GM12878 (cell line): ENCODE data around the gene PTPN22. TPM values are rescaled to one million over a fixed set of nuclear protein-coding genes. Genes with fewer than 3 reads are reported as not detected.

ENCODE experiments used
- BHLHE40 ChIP-seq, 2 experiments: fragments of 450-650 bp in 1 of 2; IDR thresholded peaks; 2 replicates each; pipeline ENCODE4 v1.6.1; 2011 to 2017; ENCODE audit warnings: low read depth in 2 of 2, borderline replicate concordance in 1 of 2, improper control_type of control experiment in 1 of 2, low read length in 1 of 2, mild to moderate bottlenecking in 1 of 2
- NKRF ChIP-seq: fragments of 450-650 bp; conservative IDR thresholded peaks from 2 replicates; pipeline ENCODE4 v1.6.1; 2017; ENCODE audit warnings: mild to moderate bottlenecking, moderate library complexity
- SKIL ChIP-seq: fragments of 450-650 bp; IDR thresholded peaks from 2 replicates; pipeline ENCODE4 v1.6.1; 2017; ENCODE audit warnings: mild to moderate bottlenecking, low read depth, inconsistent platforms; ENCODE audit not compliant: poor library complexity, severe bottlenecking
- SREBF1 ChIP-seq: IDR thresholded peaks from 2 replicates; pipeline ENCODE4 v1.6.1; 2012; ENCODE audit warnings: mild to moderate bottlenecking, low read length
- TARDBP ChIP-seq: IDR thresholded peaks from 2 replicates; pipeline ENCODE4 v1.6.1; 2016; ENCODE audit warnings: borderline replicate concordance
- polyA plus RNA-seq, 11 experiments: library from polyadenylated mRNA; depleted of rRNA in 4 of 11; unstranded in 6 of 11; stranded (reverse) in 5 of 11; fragments of >200 nt; fragmentation: Nextera tagmentation in 4 of 11; fragmentation: Illumina TruSeq in 1 of 11; extraction: Ambion mirVana in 4 of 11; extraction: Trizol in 1 of 11; gene quantifications; 1 replicate in 1 of 11; 2 replicates in 10 of 11; pipeline versions ENCODE4 v1.2.1 to v1.2.3, GENCODE V29; 2011 to 2016; ENCODE audit warnings: inconsistent platforms in 2 of 11, missing spikeins in 2 of 11, low read depth in 1 of 11
- total RNA-seq, 4 experiments: library from RNA; depleted of rRNA in 3 of 4; stranded (reverse); fragments of >200 nt in 3 of 4; fragmentation: Illumina TruSeq in 1 of 4; extraction: Trizol in 1 of 4; gene quantifications; 2 replicates each; pipeline versions ENCODE4 v1.2.1 to v1.2.3, GENCODE V29; 2013 to 2021

The PTPN22 gene
- total and polyA plus RNA-seq, 10 of the 15 experiments (the other 5 are each of a cell fraction or from before 2014, with no cell fraction given) = 22.8 to 65.1 (median 44.9) TPM

- TF ChIP-seq NKRF (no peak), BHLHE40 (IDR thresholded peaks at IDR 0.05; ENCODE audit: borderline replicate concordance in 1 of 2, low read depth in 2 of 2, low read length in 1 of 2) (peak in 1 of 2 experiments; percentile 22; a peak in 1 of 4 replicates), TARDBP (no peak), SREBF1 (no peak), SKIL (peak; percentile 57)
- TF ChIP-seq, all 136 proteins: peak for 11
Observed at GRCh38 chr1:113875714-113876113, 4.2 kb upstream of the PTPN22 start (continued).
